Measurements from ENCODE around the gene TRAP1. TPM values are rescaled to one million over a fixed set of nuclear protein-coding genes. Genes with fewer than 3 reads are reported as not detected.

The TRAP1 gene
- total RNA-seq, 1 experiment from 2014 or later, result 416 TPM

DNA sequence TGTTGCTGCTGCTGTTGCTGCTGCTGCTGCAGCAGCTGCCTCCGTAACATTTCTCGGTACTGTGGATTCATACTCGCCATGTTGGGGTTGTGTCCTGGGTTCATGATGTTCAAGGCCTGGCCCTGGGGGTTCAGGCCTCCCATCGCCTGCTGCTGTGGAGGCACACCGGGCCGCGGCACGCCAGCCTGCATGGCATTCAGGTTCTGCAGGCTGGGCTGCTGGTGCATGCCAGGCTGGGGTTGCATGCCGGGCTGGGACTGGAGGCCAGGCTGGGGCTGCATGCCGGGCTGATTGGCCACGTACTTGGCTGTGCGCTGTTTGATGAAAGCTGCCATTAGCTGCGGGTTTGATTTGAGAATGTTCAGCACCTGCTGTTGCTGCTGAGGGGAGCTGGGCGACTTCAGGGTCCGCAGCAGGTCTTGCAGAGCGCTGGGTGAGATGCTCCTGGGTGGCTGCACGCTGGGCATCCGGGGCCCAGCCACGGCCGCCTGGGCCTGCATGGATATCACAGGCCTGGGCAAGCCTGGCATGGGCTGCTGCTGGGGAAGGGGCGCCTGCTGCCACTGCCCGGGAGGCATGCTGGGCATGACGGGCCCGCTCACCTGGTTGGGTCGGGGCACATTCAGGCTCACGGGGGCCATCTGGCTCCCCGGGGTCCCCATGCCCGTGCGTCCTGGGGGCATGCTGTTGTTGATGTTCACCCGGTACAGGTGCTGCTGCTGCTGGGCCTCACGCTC, 11.3 kb upstream of the TRAP1 start:
- intact Hi-C loops (cut with micrococcal nuclease), result no loop called here
- BruUV-seq (replicated peaks), result no TSS peak
- POLR2A ChIA-PET, result no interaction called here

More for the DNA sequence above, 11.3 kb upstream of the TRAP1 start:
- no peaks in the 10 kb centered on the region for H3K27me3 ChIP-seq (ENCODE audit: insufficient read depth, low read length)
- H3K36me3 ChIP-seq (ENCODE audit: control insufficient read depth in 1 of 2, insufficient read depth in 2 of 2, low read length in 2 of 2), result peaks cover 4 to 19% of the 10 kb centered on the region in 2 experiments; a peak in 3 of 4 replicates
- no peak overlapping the region for H3K27ac ChIP-seq (ENCODE audit: low read depth, low read length)
- no peak overlapping the region for H3K4me3 ChIP-seq (replicated peaks in 1 of 2; ENCODE audit: low read depth in 1 of 2, low read length in 2 of 2)
- no peak overlapping the region for H3K9ac ChIP-seq (ENCODE audit: low read length)
- TF ChIP-seq, protein P1, sequence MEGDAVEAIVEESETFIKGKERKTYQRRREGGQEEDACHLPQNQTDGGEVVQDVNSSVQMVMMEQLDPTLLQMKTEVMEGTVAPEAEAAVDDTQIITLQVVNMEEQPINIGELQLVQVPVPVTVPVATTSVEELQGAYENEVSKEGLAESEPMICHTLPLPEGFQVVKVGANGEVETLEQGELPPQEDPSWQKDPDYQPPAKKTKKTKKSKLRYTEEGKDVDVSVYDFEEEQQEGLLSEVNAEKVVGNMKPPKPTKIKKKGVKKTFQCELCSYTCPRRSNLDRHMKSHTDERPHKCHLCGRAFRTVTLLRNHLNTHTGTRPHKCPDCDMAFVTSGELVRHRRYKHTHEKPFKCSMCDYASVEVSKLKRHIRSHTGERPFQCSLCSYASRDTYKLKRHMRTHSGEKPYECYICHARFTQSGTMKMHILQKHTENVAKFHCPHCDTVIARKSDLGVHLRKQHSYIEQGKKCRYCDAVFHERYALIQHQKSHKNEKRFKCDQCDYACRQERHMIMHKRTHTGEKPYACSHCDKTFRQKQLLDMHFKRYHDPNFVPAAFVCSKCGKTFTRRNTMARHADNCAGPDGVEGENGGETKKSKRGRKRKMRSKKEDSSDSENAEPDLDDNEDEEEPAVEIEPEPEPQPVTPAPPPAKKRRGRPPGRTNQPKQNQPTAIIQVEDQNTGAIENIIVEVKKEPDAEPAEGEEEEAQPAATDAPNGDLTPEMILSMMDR (IDR thresholded peaks at IDR 0.05 in 2 of 3, conservative IDR thresholded peaks at IDR 0.05 in 1 of 3; ENCODE audit: borderline replicate concordance in 1 of 3, insufficient read depth in 1 of 3, low read depth in 2 of 3, low read length in 2 of 3), result no peak
- TF ChIP-seq SRF (IDR thresholded peaks at IDR 0.05; ENCODE audit: low read depth) (no peak), JUND (IDR thresholded peaks at IDR 0.05) (no peak), TCF7L2 (IDR thresholded peaks at IDR 0.05; ENCODE audit: borderline replicate concordance, extremely low read depth, insufficient read depth, insufficient read length) (no peak), YY1 (IDR thresholded peaks at IDR 0.05; ENCODE audit: extremely low read depth, insufficient replicate concordance, low read depth, low read length) (no peak), POLR2AphosphoS5 (IDR thresholded peaks at IDR 0.05; ENCODE audit: low read depth, low read length) (no peak), ZFX (IDR thresholded peaks at IDR 0.05) (no peak), CBX3 (IDR thresholded peaks at IDR 0.05; ENCODE audit: low read depth) (no peak), SP1 (IDR thresholded peaks at IDR 0.05; ENCODE audit: low read depth) (no peak), ZNF274 (IDR thresholded peaks at IDR 0.05; ENCODE audit: low read depth, low read length) (no peak), SIN3A (IDR thresholded peaks at IDR 0.05; ENCODE audit: low read depth) (no peak), RAD21 (IDR thresholded peaks at IDR 0.05; ENCODE audit: low read depth) (no peak), ELF1 (IDR thresholded peaks at IDR 0.05; ENCODE audit: borderline replicate concordance, low read depth) (no peak), CEBPB (IDR thresholded peaks at IDR 0.05; ENCODE audit: low read depth) (no peak), EZH2 (IDR thresholded peaks at IDR 0.05) (no peak), POLR2A (IDR thresholded peaks at IDR 0.05; ENCODE audit: borderline replicate concordance, extremely low read depth, insufficient read depth, insufficient read length) (no peak)
- TF ChIP-seq, protein P2, sequence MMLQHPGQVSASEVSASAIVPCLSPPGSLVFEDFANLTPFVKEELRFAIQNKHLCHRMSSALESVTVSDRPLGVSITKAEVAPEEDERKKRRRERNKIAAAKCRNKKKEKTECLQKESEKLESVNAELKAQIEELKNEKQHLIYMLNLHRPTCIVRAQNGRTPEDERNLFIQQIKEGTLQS (IDR thresholded peaks at IDR 0.05), result no peak
- TF ChIP-seq, protein P3, sequence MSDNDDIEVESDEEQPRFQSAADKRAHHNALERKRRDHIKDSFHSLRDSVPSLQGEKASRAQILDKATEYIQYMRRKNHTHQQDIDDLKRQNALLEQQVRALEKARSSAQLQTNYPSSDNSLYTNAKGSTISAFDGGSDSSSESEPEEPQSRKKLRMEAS (IDR thresholded peaks at IDR 0.05), result no peak
- TF ChIP-seq, protein P4, sequence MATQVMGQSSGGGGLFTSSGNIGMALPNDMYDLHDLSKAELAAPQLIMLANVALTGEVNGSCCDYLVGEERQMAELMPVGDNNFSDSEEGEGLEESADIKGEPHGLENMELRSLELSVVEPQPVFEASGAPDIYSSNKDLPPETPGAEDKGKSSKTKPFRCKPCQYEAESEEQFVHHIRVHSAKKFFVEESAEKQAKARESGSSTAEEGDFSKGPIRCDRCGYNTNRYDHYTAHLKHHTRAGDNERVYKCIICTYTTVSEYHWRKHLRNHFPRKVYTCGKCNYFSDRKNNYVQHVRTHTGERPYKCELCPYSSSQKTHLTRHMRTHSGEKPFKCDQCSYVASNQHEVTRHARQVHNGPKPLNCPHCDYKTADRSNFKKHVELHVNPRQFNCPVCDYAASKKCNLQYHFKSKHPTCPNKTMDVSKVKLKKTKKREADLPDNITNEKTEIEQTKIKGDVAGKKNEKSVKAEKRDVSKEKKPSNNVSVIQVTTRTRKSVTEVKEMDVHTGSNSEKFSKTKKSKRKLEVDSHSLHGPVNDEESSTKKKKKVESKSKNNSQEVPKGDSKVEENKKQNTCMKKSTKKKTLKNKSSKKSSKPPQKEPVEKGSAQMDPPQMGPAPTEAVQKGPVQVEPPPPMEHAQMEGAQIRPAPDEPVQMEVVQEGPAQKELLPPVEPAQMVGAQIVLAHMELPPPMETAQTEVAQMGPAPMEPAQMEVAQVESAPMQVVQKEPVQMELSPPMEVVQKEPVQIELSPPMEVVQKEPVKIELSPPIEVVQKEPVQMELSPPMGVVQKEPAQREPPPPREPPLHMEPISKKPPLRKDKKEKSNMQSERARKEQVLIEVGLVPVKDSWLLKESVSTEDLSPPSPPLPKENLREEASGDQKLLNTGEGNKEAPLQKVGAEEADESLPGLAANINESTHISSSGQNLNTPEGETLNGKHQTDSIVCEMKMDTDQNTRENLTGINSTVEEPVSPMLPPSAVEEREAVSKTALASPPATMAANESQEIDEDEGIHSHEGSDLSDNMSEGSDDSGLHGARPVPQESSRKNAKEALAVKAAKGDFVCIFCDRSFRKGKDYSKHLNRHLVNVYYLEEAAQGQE (IDR thresholded peaks at IDR 0.05; ENCODE audit: low read depth), result no peak
- no peaks in the 10 kb centered on the region for H3K9me3 ChIP-seq (ENCODE audit: control insufficient read depth in 1 of 2, insufficient read depth in 1 of 2, low read depth in 1 of 2, low read length in 2 of 2)
- DNase-seq (ENCODE audit: low read depth, low spot score) (no peak), ATAC-seq (no peak)
- no peaks in the 10 kb centered on the region for H3K9me2 ChIP-seq (ENCODE audit: insufficient read depth)
- no peaks in the 10 kb centered on the region for H4K20me1 ChIP-seq (ENCODE audit: insufficient read depth)
- H2AFZ ChIP-seq (ENCODE audit: low read depth, low read length, poor library complexity, severe bottlenecking), result no peak overlapping the region
- no peak overlapping the region for H3K4me2 ChIP-seq (ENCODE audit: low read length)
- CTCF ChIA-PET, result no interaction called here
- H3K79me2 ChIP-seq (ENCODE audit: insufficient read depth, low read length), result no peaks in the 10 kb centered on the region
- RAD21 ChIA-PET (ENCODE audit: low non-redundant PET in 1 of 2, low total read pairs in 2 of 2, uncharacterized antibody in 2 of 2, unreplicated experiment in 2 of 2), result no interaction called here
- no peaks in the 10 kb centered on the region for H3K4me1 ChIP-seq (ENCODE audit: control insufficient read depth in 1 of 2, insufficient read depth in 2 of 2, low read length in 2 of 2)
